Endodermal cell (in vitro differentiated cells): ENCODE data around the gene RNF227. TPM values are rescaled to one million over a fixed set of nuclear protein-coding genes. Genes with fewer than 3 reads are reported as not detected.

Experiments used
- DNase-seq: peaks from one replicate; pipeline ENCODE4 v3.0.0-alpha.2; 2017
- H3K27ac ChIP-seq: 2 replicates; pipeline ENCODE4 v1.5.1; 2013; ENCODE audit warnings: mild to moderate bottlenecking, low read depth, low read length, moderate library complexity
- H3K27me3 ChIP-seq: 2 replicates; pipeline ENCODE4 v1.6.1; 2013; ENCODE audit warnings: mild to moderate bottlenecking, low read length, moderate library complexity; ENCODE audit not compliant: insufficient read depth, control insufficient read depth, poor library complexity, severe bottlenecking
- H3K36me3 ChIP-seq: 2 replicates; pipeline ENCODE4 v1.7.0; 2013; ENCODE audit warnings: mild to moderate bottlenecking, low read length, moderate library complexity; ENCODE audit not compliant: control insufficient read depth, insufficient read depth
- H3K4me1 ChIP-seq: one replicate; pipeline ENCODE4 v1.7.0; 2013; ENCODE audit warnings: low read length; ENCODE audit not compliant: control insufficient read depth, insufficient read depth
- H3K4me3 ChIP-seq: 2 replicates; pipeline ENCODE4 v1.5.1; 2013; ENCODE audit warnings: mild to moderate bottlenecking, low read length, moderate library complexity
- H3K9ac ChIP-seq: 2 replicates; pipeline ENCODE4 v1.6.1; 2013; ENCODE audit warnings: mild to moderate bottlenecking, low read length, moderate library complexity; ENCODE audit not compliant: poor library complexity, severe bottlenecking; ENCODE audit errors: extremely low read depth
- H3K9me3 ChIP-seq: 2 replicates; pipeline ENCODE4 v1.6.1; 2013; ENCODE audit warnings: mild to moderate bottlenecking, low read length, moderate library complexity; ENCODE audit not compliant: control insufficient read depth
- H3K27ac Mint-ChIP-seq: 2 replicates; pipeline ENCODE4 v1.8.0; 2020; ENCODE audit warnings: mixed read lengths
- H3K27me3 Mint-ChIP-seq: 2 replicates; pipeline ENCODE4 v1.8.0; 2021; ENCODE audit warnings: mild to moderate bottlenecking, mixed read lengths; ENCODE audit not compliant: insufficient read depth
- H3K36me3 Mint-ChIP-seq: 2 replicates; pipeline ENCODE4 v1.8.0; 2020; ENCODE audit warnings: low read depth, mixed read lengths
- H3K4me1 Mint-ChIP-seq: 2 replicates; pipeline ENCODE4 v1.8.0; 2020; ENCODE audit warnings: mixed read lengths
- H3K4me3 Mint-ChIP-seq: 2 replicates; pipeline ENCODE4 v1.8.0; 2020; ENCODE audit warnings: mild to moderate bottlenecking, moderate library complexity, mixed read lengths
- H3K9me3 Mint-ChIP-seq: 2 replicates; pipeline ENCODE4 v1.8.0; 2020; ENCODE audit warnings: mild to moderate bottlenecking, mixed read lengths
- WGBS, 2 experiments: methylation state at CpG; one replicate each; pipeline versions ENCODE4 v1.1.5 to v1.1.7; 2013; ENCODE audit warnings: missing lambda C conversion rate in 2 of 2, mixed read lengths in 1 of 2; ENCODE audit not compliant: insufficient coverage in 1 of 2, insufficient read length in 1 of 2; 5-methylcytosine and 5-hydroxymethylcytosine counted together
- long read RNA-seq, 4 experiments: library from polyadenylated mRNA in 2 of 4; library from RNA in 1 of 4; library from capped mRNA in 1 of 4; stranded (forward) in 3 of 4; unstranded in 1 of 4; transcript quantifications; one replicate each; pipeline ENCODE4 v2.0.0, GENCODE V29; 2020 to 2021; ENCODE audit warnings: inconsistent platforms in 1 of 4
- polyA plus RNA-seq, 2 experiments: library from polyadenylated mRNA; stranded (reverse); fragments of 50-300 nt; gene quantifications; one replicate each; pipeline ENCODE4 v1.2.3, GENCODE V29; 2013
- total RNA-seq, 2 donors: library from RNA; stranded (reverse); fragmentation: NEBNext Ultra II Directional in 1 of 2; extraction: Animal tissue kit (Norgen Biotek cat#: 25700) in 1 of 2; gene quantifications; 2 replicates in 1 of 2; 3 replicates in 1 of 2; pipeline ENCODE4 v1.2.1, GENCODE V29; 2021
- TF ChIP-seq, protein P1 (sequence below): fragments of 200-600 bp; sonication (generic); conservative IDR thresholded peaks from 2 replicates; pipeline ENCODE4 v1.5.0; 2021; ENCODE audit warnings: antibody characterized with exemption, mild to moderate bottlenecking

RNF227 gene
- total RNA-seq, result 1 to 10 TPM; 1.1 to 1.6 TPM
- polyA plus RNA-seq (2013, experiment 1 of 2), result 2.7 TPM
- 2.5 TPM for polyA plus RNA-seq (2013, experiment 2 of 2)
- long read RNA-seq, experiment 1, result 0 reads
- long read RNA-seq, experiment 2, partial matches to known transcripts, result 0 of 2 reads
- long read RNA-seq, experiment 2, other reads (novel, unspliced or antisense), result 0 of 2 reads
- long read RNA-seq, experiment 3, partial matches to known transcripts, result 1 of 5 reads
- long read RNA-seq, experiment 3, other reads (novel, unspliced or antisense), result 1 of 5 reads
- long read RNA-seq, experiment 4, partial matches to known transcripts, result 0 of 1 reads
- long read RNA-seq, experiment 4, other reads (novel, unspliced or antisense), result 0 of 1 reads

DNA sequence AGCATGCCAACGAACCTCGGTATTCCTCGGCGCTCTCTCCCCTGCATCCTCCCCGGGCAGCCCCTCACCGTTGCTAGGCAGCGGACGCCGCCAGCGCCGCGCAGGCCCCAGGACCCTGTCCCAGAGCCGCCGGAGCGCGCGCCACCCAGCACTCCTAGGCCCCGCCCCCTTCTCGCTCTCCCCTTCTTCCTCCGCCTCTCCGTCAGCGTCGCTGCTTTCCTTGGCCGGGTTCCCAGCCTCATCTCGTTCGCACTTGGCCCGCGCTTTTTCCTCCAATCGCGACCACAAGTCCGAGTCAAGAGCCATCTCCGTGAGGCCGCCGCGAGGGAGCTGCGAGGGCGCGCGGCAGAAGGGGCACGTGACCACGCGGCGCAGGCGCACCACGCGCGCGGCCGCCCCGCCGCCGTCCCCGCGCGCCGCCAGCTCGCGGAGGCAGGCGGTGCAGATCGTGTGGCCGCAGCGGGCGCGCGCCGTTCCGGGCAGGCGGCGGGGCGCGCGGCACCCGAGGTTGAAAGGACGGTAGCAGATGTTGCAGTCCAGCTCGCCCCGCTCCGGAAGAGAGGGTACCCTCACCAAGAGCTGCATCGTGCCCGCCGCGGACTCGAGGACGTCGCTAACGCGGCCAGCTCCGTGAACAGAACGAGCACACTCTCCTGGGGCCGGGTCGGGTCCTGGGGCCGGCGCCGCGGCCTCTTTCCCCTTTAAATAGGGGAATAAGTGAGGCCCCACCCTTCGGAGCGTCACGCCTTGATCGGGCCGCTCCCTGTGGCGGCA is at the start of gene RNF227:
RNF227 (minus strand) TSS at position 679 of the 774 bp plus-strand sequence; CDS start at position 585, 94 bp downstream.
- H3K9me3 ChIP-seq, result no peaks in the 10 kb centered on the region
- Mint-ChIP-seq H3K27ac (no peak within 1 kb of the TSS), H3K27me3 (peaks cover 55% of the 10 kb centered on the region), H3K4me1 (peaks cover 5% of the 10 kb centered on the region), H3K4me3 (peak within 1 kb of the TSS; percentile 65), H3K36me3 (peaks cover 5% of the 10 kb centered on the region), H3K9me3 (no peaks in the 10 kb centered on the region)
- peak within 1 kb of the TSS; percentile 79 for H3K4me3 ChIP-seq
- peaks cover 10% of the 10 kb centered on the region for H3K27me3 ChIP-seq
- 1% methylated on average over 38 to 100 of the region's 100 CpGs for WGBS, 2 experiments
- no peaks in the 10 kb centered on the region for H3K4me1 ChIP-seq
- H3K27ac ChIP-seq, result peak within 1 kb of the TSS; percentile 81
- TF ChIP-seq, protein P1, sequence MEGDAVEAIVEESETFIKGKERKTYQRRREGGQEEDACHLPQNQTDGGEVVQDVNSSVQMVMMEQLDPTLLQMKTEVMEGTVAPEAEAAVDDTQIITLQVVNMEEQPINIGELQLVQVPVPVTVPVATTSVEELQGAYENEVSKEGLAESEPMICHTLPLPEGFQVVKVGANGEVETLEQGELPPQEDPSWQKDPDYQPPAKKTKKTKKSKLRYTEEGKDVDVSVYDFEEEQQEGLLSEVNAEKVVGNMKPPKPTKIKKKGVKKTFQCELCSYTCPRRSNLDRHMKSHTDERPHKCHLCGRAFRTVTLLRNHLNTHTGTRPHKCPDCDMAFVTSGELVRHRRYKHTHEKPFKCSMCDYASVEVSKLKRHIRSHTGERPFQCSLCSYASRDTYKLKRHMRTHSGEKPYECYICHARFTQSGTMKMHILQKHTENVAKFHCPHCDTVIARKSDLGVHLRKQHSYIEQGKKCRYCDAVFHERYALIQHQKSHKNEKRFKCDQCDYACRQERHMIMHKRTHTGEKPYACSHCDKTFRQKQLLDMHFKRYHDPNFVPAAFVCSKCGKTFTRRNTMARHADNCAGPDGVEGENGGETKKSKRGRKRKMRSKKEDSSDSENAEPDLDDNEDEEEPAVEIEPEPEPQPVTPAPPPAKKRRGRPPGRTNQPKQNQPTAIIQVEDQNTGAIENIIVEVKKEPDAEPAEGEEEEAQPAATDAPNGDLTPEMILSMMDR, result no peak
- DNase-seq, result peak; percentile 97
- no peak within 1 kb of the TSS for H3K9ac ChIP-seq
- peaks cover 2% of the 10 kb centered on the region for H3K36me3 ChIP-seq

DNA sequence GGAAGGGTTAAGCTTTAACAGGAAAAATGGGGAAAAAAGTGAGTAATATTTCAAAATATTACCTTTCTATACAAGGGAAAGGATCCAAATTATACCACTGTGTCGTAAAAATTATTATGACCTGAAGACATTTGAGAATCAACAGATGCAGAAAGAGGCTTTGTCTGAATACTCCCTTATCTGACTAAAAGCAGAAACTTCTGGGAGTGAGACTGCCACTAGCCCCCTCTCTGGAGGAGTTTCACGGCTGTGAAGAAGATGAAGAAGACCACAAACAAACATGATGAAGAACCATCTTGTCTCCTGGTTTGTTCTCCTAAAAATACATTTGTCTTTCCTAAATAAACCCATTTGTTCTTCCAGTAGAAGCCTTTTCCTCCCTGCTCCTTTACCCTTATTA is 45.3 kb upstream of the RNF227 start:
- no peaks in the 10 kb centered on the region for H3K27me3 Mint-ChIP-seq
- H3K36me3 Mint-ChIP-seq, result no peaks in the 10 kb centered on the region
- no peaks in the 10 kb centered on the region for H3K9me3 Mint-ChIP-seq
- Histone ChIP-seq H3K4me1 (no peaks in the 10 kb centered on the region), H3K27ac (no peak overlapping the region), H3K4me3 (no peak overlapping the region), H3K9me3 (no peaks in the 10 kb centered on the region), H3K36me3 (no peaks in the 10 kb centered on the region), H3K9ac (no peak overlapping the region), H3K27me3 (no peaks in the 10 kb centered on the region)
- H3K4me3 Mint-ChIP-seq, result no peak overlapping the region
- no peak overlapping the region for H3K27ac Mint-ChIP-seq
- 92% methylated on average over 2 of the region's 2 CpGs; no CpG with 5 or more reads in 1 of the 2 experiments for WGBS, 2 experiments
- H3K4me1 Mint-ChIP-seq, result peaks cover 2% of the 10 kb centered on the region
- DNase-seq, result no peak
- TF ChIP-seq, protein P1, result no peak

DNA sequence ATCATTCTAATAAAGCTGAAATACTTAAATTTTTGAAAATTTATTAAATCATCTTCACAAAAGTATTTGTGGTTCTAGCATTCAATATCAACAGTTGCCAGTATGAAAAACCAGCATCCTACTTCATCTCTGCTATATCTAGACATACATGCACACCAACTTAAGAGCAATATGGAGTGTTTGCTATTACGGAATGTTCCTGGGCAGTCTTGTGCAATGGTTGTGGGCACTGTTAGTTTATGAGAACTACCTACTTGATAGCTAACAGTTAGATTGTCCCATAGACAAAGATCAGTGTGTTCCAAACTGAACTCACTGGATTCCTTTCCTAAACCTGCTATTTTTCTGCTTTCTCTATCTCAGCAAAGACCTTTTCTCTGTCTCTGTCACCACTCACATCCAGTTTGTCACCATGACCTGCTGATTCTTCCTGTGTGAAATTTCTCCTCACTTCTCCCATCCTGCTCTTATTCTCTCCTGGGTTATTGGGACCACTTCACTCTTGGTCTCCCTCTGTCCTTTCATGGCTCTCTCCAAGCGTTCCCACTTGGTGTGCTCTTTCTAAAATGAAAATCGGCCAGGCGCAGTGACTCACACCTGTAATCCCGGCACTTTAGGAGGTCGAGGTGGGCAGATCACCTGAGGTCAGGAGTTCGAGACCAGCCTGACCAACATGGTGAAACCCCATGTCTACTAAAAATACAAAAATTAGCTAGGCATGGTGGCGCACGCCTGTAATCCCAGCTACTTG is 43.6 kb upstream of the RNF227 start:
- no peak overlapping the region for H3K27ac ChIP-seq
- Mint-ChIP-seq H3K27me3 (no peaks in the 10 kb centered on the region), H3K4me3 (no peak overlapping the region), H3K27ac (no peak overlapping the region), H3K4me1 (peaks cover 3% of the 10 kb centered on the region), H3K9me3 (no peaks in the 10 kb centered on the region), H3K36me3 (no peaks in the 10 kb centered on the region)
- no peak overlapping the region for H3K9ac ChIP-seq
- WGBS, 2 experiments, result 87 to 95% methylated on average over 6 to 9 of the region's 9 CpGs
- H3K27me3 ChIP-seq, result no peaks in the 10 kb centered on the region
- no peak for DNase-seq
- no peaks in the 10 kb centered on the region for H3K4me1 ChIP-seq
- no peaks in the 10 kb centered on the region for H3K9me3 ChIP-seq
- TF ChIP-seq, protein P1, result no peak
- no peak overlapping the region for H3K4me3 ChIP-seq
- no peaks in the 10 kb centered on the region for H3K36me3 ChIP-seq
